Endothelial cell of umbilical vein (primary cell): ENCODE results near the gene SEL1L2. TPM values are rescaled to one million over a fixed set of nuclear protein-coding genes. Genes with fewer than 3 reads are reported as not detected.

Experiments used
- BruUV-seq: library from RNA; stranded (reverse); fragments of 400-500 nt; replicated peaks from 2 replicates; lab custom pipeline; 2021; lab: Mats Ljungman, UMichigan
- CTCF ChIA-PET: fragments of 300-600, 350-600 bp; sonication (Branson Sonifier 250); formaldehyde crosslinking; loops from one replicate; lab custom pipeline; 2021; ENCODE audit warnings: antibody characterized with exemption, inconsistent platforms; lab: Charles Lee
- POLR2A ChIA-PET: fragments of 300-600, 350-600 bp; sonication (Branson Sonifier 250); formaldehyde crosslinking; loops from one replicate; lab custom pipeline; 2021; ENCODE audit warnings: antibody characterized with exemption, inconsistent platforms; lab: Charles Lee
- DNase-seq: peaks from one replicate; pipeline ENCODE4 v3.0.0-alpha.2; 2011; ENCODE audit warnings: low read depth, low spot score
- FAIRE-seq: peaks from 2 replicates; lab custom pipeline; 2011; peaks lifted over from hg19 to GRCh38; lab: Jason Lieb, UNC
- H2AFZ ChIP-seq: 2 replicates; pipeline ENCODE4 v1.6.0; 2012; ENCODE audit warnings: low read depth, low read length, control low read depth, inconsistent platforms
- H3K27ac ChIP-seq: 2 replicates; pipeline ENCODE4 v1.5.1; 2011; ENCODE audit warnings: low read depth, mild to moderate bottlenecking, control low read depth, low read length, moderate library complexity; ENCODE audit not compliant: insufficient read depth
- H3K27me3 ChIP-seq, 2 experiments: 2 replicates each; pipeline versions ENCODE4 v1.6.0 to v1.6.1; 2011; ENCODE audit warnings: low read length in 2 of 2, mixed read lengths in 1 of 2; ENCODE audit not compliant: control insufficient read depth in 2 of 2, insufficient read depth in 2 of 2
- H3K36me3 ChIP-seq, 2 experiments: 2 replicates in 1 of 2; 3 replicates in 1 of 2; pipeline ENCODE4 v1.5.1; 2011; ENCODE audit warnings: low read length in 2 of 2, mild to moderate bottlenecking in 1 of 2, moderate library complexity in 1 of 2; ENCODE audit not compliant: control insufficient read depth in 2 of 2, insufficient read depth in 2 of 2; ENCODE audit errors: extremely low read depth in 1 of 2
- H3K4me1 ChIP-seq: 3 replicates; pipeline ENCODE4 v1.5.1; 2011; ENCODE audit warnings: mild to moderate bottlenecking, low read length; ENCODE audit not compliant: control insufficient read depth, insufficient read depth; ENCODE audit errors: extremely low read depth
- H3K4me2 ChIP-seq: 2 replicates; pipeline ENCODE4 v1.6.1; 2011; ENCODE audit warnings: low read length, control low read depth, mixed read lengths; ENCODE audit not compliant: insufficient read depth
- H3K4me3 ChIP-seq, 3 experiments: fragments of 200-600 bp in 1 of 3; sonication (generic), shearing (Covaris generic) in 1 of 3; replicated peaks in 1 of 3; 2 replicates each; pipeline ENCODE4 v1.5.1; 2011 to 2016; ENCODE audit warnings: control low read depth in 3 of 3, low read length in 3 of 3, mild to moderate bottlenecking in 2 of 3, inconsistent platforms in 1 of 3, low read depth in 1 of 3, moderate library complexity in 1 of 3; ENCODE audit not compliant: insufficient read depth in 1 of 3
- H3K79me2 ChIP-seq: 2 replicates; pipeline ENCODE4 v1.6.0; 2012; ENCODE audit warnings: low read length, inconsistent platforms; ENCODE audit not compliant: control insufficient read depth, insufficient read depth
- H3K9ac ChIP-seq: replicated peaks from 2 replicates; pipeline ENCODE3; 2011; ENCODE audit warnings: low read length, control low read depth; ENCODE audit not compliant: insufficient read depth; ENCODE audit errors: extremely low read depth
- H3K9me1 ChIP-seq: replicated peaks from 3 replicates; pipeline ENCODE4 v1.6.0; 2011; ENCODE audit warnings: mild to moderate bottlenecking, low read length; ENCODE audit not compliant: control insufficient read depth, insufficient read depth; ENCODE audit errors: extremely low read depth
- H3K9me3 ChIP-seq: replicated peaks from 2 replicates; pipeline ENCODE4 v1.5.1; 2012; ENCODE audit warnings: low read length, inconsistent platforms; ENCODE audit not compliant: control insufficient read depth, insufficient read depth
- H4K20me1 ChIP-seq: replicated peaks from 2 replicates; pipeline ENCODE3; 2011; ENCODE audit warnings: mild to moderate bottlenecking, low read length; ENCODE audit not compliant: control insufficient read depth, insufficient read depth; ENCODE audit errors: extremely low read depth
- EZH2 ChIP-seq: IDR thresholded peaks from 2 replicates; pipeline ENCODE4 v1.6.1; 2012; ENCODE audit warnings: borderline replicate concordance, low read depth, mild to moderate bottlenecking, moderate library complexity, low read length, inconsistent platforms; ENCODE audit not compliant: severe bottlenecking
- FOS ChIP-seq: IDR thresholded peaks from 2 replicates; pipeline ENCODE4 v1.6.1; 2011; ENCODE audit warnings: mild to moderate bottlenecking, low read length, moderate library complexity, borderline replicate concordance; ENCODE audit not compliant: insufficient read depth
- GATA2 ChIP-seq: IDR thresholded peaks from 2 replicates; pipeline ENCODE4 v1.7.0; 2011; ENCODE audit warnings: low read depth, mild to moderate bottlenecking, moderate library complexity, mixed read lengths, low read length; ENCODE audit not compliant: insufficient read length, insufficient read depth
- JUN ChIP-seq: IDR thresholded peaks from 2 replicates; pipeline ENCODE4 v1.6.1; 2011; ENCODE audit warnings: borderline replicate concordance, low read depth; ENCODE audit not compliant: insufficient read length, insufficient read depth
- MYC ChIP-seq: IDR thresholded peaks from one replicate; pipeline ENCODE4 v1.6.1; 2011; ENCODE audit warnings: mild to moderate bottlenecking, low read depth, low read length
- POLR2A ChIP-seq: IDR thresholded peaks from 2 replicates; pipeline ENCODE4 v1.6.1; 2012; ENCODE audit warnings: low read depth, mild to moderate bottlenecking, control low read depth, low read length
- POLR2AphosphoS5 ChIP-seq: IDR thresholded peaks from 2 replicates; pipeline ENCODE4 v1.6.1; 2012; ENCODE audit warnings: low read depth, mild to moderate bottlenecking, control low read depth, low read length, moderate library complexity; ENCODE audit not compliant: insufficient read depth
- dilution Hi-C: fragments of 300-500 bp; cut with MboI; formaldehyde crosslinking; loops from one replicate; pipeline ENCODE4 v1.15.0; 2019; ENCODE audit warnings: low sequenced_read_pairs; ENCODE audit not compliant: extremely low pct_ligation_motif_present
- intact Hi-C: fragments of 100-400 bp; cut with micrococcal nuclease; formaldehyde crosslinking; loops from one replicate; pipeline ENCODE4 v1.10.0; 2022
- polyA plus RNA-seq, 4 experiments: library from polyadenylated mRNA; depleted of rRNA in 3 of 4; stranded (reverse) in 3 of 4; unstranded in 1 of 4; fragments of >200 nt; gene quantifications; 2 replicates each; pipeline versions ENCODE4 v1.2.1 to v1.2.3, GENCODE V29; 2011 to 2012; ENCODE audit warnings: missing spikeins in 1 of 4
- total RNA-seq: library from RNA; stranded (reverse); gene quantifications from 2 replicates; pipeline ENCODE4 v1.2.3, GENCODE V29; 2021
- TF ChIP-seq, protein P1 (sequence below): IDR thresholded peaks from 2 replicates; pipeline ENCODE4 v1.6.1; 2011; ENCODE audit not compliant: insufficient read depth, insufficient read length
- TF ChIP-seq, protein P2 (sequence below), 2 donors: IDR thresholded peaks; 1 replicate in 1 of 2; 2 replicates in 1 of 2; pipeline ENCODE4 v1.5.1; 2011; ENCODE audit warnings: low read length in 2 of 2, mild to moderate bottlenecking in 2 of 2, moderate library complexity in 2 of 2, control low read depth in 1 of 2, inconsistent platforms in 1 of 2, low read depth in 1 of 2; ENCODE audit not compliant: insufficient read depth in 1 of 2; ENCODE audit errors: extremely low read depth in 1 of 2

The SEL1L2 gene
- total and polyA plus RNA-seq, 2 donors (not counting 3 experiments of a cell fraction or from before 2014, with no cell fraction given): not detected

DNA sequence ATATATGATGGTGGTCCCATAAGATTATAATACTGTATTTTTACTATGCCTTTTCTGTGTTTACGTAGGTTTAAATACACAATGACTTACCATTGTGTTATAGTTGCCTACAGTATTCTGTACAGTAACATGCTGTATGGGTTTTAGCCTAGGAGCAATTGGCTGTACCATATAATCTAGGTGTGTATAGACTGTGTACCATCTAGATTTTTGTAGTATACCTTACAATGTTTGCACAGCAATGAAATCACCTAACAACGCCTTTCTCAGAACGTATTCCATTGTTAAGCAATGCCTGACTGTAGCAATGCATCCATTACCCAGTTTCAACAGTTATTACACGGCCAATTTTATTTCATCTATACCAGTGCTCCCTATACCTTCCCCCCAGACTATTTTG is 15.6 kb upstream of the SEL1L2 start:
- Histone ChIP-seq H3K9ac (no peak overlapping the region), H3K9me1 (no peaks in the 10 kb centered on the region), H3K27ac (no peak overlapping the region), H3K4me1 (no peaks in the 10 kb centered on the region), H3K4me3 (no peak overlapping the region), H3K4me2 (no peak overlapping the region), H4K20me1 (no peaks in the 10 kb centered on the region), H3K9me3 (no peaks in the 10 kb centered on the region), H3K79me2 (no peaks in the 10 kb centered on the region), H3K27me3 (no peaks in the 10 kb centered on the region), H3K36me3 (no peaks in the 10 kb centered on the region), H2AFZ (no peak overlapping the region)
- DNase-seq (no peak), FAIRE-seq (no peak)
- TF ChIP-seq FOS (no peak), MYC (no peak), JUN (no peak), GATA2 (no peak), POLR2AphosphoS5 (no peak), POLR2A (no peak), EZH2 (no peak)
- TF ChIP-seq, protein P1, sequence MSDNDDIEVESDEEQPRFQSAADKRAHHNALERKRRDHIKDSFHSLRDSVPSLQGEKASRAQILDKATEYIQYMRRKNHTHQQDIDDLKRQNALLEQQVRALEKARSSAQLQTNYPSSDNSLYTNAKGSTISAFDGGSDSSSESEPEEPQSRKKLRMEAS: no peak
- TF ChIP-seq, protein P2, sequence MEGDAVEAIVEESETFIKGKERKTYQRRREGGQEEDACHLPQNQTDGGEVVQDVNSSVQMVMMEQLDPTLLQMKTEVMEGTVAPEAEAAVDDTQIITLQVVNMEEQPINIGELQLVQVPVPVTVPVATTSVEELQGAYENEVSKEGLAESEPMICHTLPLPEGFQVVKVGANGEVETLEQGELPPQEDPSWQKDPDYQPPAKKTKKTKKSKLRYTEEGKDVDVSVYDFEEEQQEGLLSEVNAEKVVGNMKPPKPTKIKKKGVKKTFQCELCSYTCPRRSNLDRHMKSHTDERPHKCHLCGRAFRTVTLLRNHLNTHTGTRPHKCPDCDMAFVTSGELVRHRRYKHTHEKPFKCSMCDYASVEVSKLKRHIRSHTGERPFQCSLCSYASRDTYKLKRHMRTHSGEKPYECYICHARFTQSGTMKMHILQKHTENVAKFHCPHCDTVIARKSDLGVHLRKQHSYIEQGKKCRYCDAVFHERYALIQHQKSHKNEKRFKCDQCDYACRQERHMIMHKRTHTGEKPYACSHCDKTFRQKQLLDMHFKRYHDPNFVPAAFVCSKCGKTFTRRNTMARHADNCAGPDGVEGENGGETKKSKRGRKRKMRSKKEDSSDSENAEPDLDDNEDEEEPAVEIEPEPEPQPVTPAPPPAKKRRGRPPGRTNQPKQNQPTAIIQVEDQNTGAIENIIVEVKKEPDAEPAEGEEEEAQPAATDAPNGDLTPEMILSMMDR (IDR thresholded peaks at IDR 0.05; ENCODE audit: extremely low read depth in 1 of 2, insufficient read depth in 1 of 2, low read depth in 1 of 2, low read length in 2 of 2): no peak
- dilution Hi-C loops: no loop called here
- no TSS peak for BruUV-seq
- CTCF ChIA-PET: no interaction called here
- POLR2A ChIA-PET: no interaction called here
- intact Hi-C loops: no loop called here
